DMS 273 (cell line): Measurements from ENCODE around the gene VASP.
A peak's percentile ranks its signal among the peaks of the same experiment; 100 is the strongest.

Source experiments
- DNase-seq: peaks from one replicate; lab custom pipeline; 2025; ENCODE audit not compliant: unreplicated experiment; lab: John Stamatoyannopoulos, UW

VASP gene

GRCh38 chr19:45514376-45515051 lies 7.2 kb downstream of the VASP start:
- no peak for DNase-seq

GRCh38 chr19:45515081-45515624 lies 7.9 kb downstream of the VASP start:
- DNase-seq, result no peak

- no peak for DNase-seq
These were observed 8.6 kb downstream of the VASP start for GRCh38 chr19:45515807-45516401.

GRCh38 chr19:45517238-45517637 lies 10.0 kb downstream of the VASP start:
- no peak for DNase-seq

- DNase-seq, result no peak
These were observed 10.6 kb downstream of the VASP start for GRCh38 chr19:45517641-45518468.

GRCh38 chr19:45518469-45518826 lies 11.2 kb downstream of the VASP start:
- no peak for DNase-seq

GRCh38 chr19:45522010-45522941 lies 15.0 kb downstream of the VASP start:
- DNase-seq, result no peak

- DNase-seq, result peak; percentile 94
These were observed 16.5 kb downstream of the VASP start for GRCh38 chr19:45523642-45524256.

- no peak for DNase-seq
These were observed 17.4 kb downstream of the VASP start for GRCh38 chr19:45524575-45525129.

GRCh38 chr19:45526143-45526542 lies 18.9 kb downstream of the VASP start:
- DNase-seq, result peak; percentile 85

- DNase-seq, result no peak
These were observed 19.7 kb downstream of the VASP start for GRCh38 chr19:45526971-45527370.

- no peak for DNase-seq
These were observed 20.5 kb downstream of the VASP start for GRCh38 chr19:45527731-45528130.

- peak; percentile 29 for DNase-seq
These were observed 21.0 kb downstream of the VASP start for GRCh38 chr19:45528149-45528743.

GRCh38 chr19:45528744-45529419 lies 21.6 kb downstream of the VASP start:
- DNase-seq, result peak; percentile 75

GRCh38 chr19:45529420-45529785 lies 22.1 kb downstream of the VASP start:
- DNase-seq, result no peak

- no peak for DNase-seq
These were observed 24.1 kb downstream of the VASP start for GRCh38 chr19:45531349-45531748.

- DNase-seq, result no peak
These were observed 32.2 kb downstream of the VASP start for GRCh38 chr19:45539459-45539858.

GRCh38 chr19:45542234-45542668 lies 35.0 kb downstream of the VASP start:
- no peak for DNase-seq

- no peak for DNase-seq
These were observed 40.0 kb downstream of the VASP start for GRCh38 chr19:45547211-45547770.
